ENCODE results near the gene SCG5. TPM values are rescaled to one million over a fixed set of nuclear protein-coding genes. Genes with fewer than 3 reads are reported as not detected.

SCG5 gene
- polyA plus RNA-seq, 1 of the 3 experiments (the other 2 are of a cell fraction) = 11.0 TPM

DNA sequence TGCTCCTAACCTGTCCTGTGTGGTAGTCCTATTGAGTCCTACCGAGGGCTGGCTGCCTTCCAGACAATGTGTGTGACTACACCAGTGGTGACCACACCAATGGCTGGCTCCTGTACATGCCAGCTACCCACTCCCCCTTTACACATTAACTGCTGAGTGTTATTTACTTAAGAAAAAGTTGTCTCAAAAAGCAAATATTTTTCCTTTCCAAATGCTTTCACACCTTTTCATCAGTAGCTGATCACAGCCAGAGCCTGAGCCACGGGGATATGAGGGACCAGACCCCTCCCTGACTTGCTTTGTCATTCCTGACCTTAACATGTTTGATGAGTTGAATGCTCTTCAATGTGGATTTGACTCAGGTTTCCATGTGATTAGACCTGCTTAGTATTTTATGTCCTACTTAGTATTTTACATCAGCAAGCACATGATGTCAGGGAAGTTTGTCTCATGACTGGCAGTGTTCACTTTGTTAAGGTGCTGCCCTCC is 46.7 kb downstream of the SCG5 start:
- ChIA-PET CTCF (interaction anchor here (0.5 to 2.3 kb wide), 2 partner anchors 17 to 25 kb away, joined by 3 to 8 read pairs; no protein-coding TSS in a partner anchor), POLR2A (no interaction called here)
- H3K4me3 ChIP-seq (ENCODE audit: low read depth in 2 of 2, low read length in 1 of 2) = no peak overlapping the region
- H3K9ac ChIP-seq = peak overlapping the region; percentile 58; the same call in 1 of the 2 replicates
- peak overlapping the region; percentile 19; the same call in 1 of the 2 replicates for H3K4me2 ChIP-seq
- no peaks in the 10 kb centered on the region for H3K36me3 ChIP-seq (replicated peaks in 1 of 2; ENCODE audit: control insufficient read depth in 1 of 2, insufficient read depth in 2 of 2, low read length in 1 of 2)
- peaks cover 18% of the 10 kb centered on the region; the same call in 1 of the 2 replicates for H3K79me2 ChIP-seq (ENCODE audit: insufficient read depth)
- no peaks in the 10 kb centered on the region for H4K20me1 ChIP-seq (ENCODE audit: insufficient read depth)
- WGBS (ENCODE audit: low lambda C conversion rate) = 26% methylated on average over 2 of the region's 2 CpGs
- no peak for TF ChIP-seq MAX (IDR thresholded peaks at IDR 0.05; ENCODE audit: low read depth)
- TF ChIP-seq, protein P1, sequence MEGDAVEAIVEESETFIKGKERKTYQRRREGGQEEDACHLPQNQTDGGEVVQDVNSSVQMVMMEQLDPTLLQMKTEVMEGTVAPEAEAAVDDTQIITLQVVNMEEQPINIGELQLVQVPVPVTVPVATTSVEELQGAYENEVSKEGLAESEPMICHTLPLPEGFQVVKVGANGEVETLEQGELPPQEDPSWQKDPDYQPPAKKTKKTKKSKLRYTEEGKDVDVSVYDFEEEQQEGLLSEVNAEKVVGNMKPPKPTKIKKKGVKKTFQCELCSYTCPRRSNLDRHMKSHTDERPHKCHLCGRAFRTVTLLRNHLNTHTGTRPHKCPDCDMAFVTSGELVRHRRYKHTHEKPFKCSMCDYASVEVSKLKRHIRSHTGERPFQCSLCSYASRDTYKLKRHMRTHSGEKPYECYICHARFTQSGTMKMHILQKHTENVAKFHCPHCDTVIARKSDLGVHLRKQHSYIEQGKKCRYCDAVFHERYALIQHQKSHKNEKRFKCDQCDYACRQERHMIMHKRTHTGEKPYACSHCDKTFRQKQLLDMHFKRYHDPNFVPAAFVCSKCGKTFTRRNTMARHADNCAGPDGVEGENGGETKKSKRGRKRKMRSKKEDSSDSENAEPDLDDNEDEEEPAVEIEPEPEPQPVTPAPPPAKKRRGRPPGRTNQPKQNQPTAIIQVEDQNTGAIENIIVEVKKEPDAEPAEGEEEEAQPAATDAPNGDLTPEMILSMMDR (IDR thresholded peaks at IDR 0.05) = no peak
- TF ChIP-seq TAF1 (IDR thresholded peaks at IDR 0.05; ENCODE audit: borderline replicate concordance, low read depth, low read length) = no peak
- no peak for TF ChIP-seq RXRA (IDR thresholded peaks at IDR 0.05; ENCODE audit: borderline replicate concordance, low read depth)
- TF ChIP-seq FOSL2 (IDR thresholded peaks at IDR 0.05; ENCODE audit: borderline replicate concordance, low read depth) = no peak
- TF ChIP-seq FOXJ3 (CRISPR knock-in tag; IDR thresholded peaks at IDR 0.05) = no peak
- TF ChIP-seq EZH2phosphoT487 (IDR thresholded peaks at IDR 0.05; ENCODE audit: borderline replicate concordance, low read depth) = no peak
- no peak for TF ChIP-seq GATA2 (CRISPR knock-in tag; IDR thresholded peaks at IDR 0.05)
- TF ChIP-seq ZBTB33 (IDR thresholded peaks at IDR 0.05; ENCODE audit: borderline replicate concordance, low read depth) = no peak
- peaks cover 7 to 22% of the 10 kb centered on the region in 2 experiments for H3K4me1 ChIP-seq (ENCODE audit: control insufficient read depth in 1 of 2, insufficient read depth in 2 of 2, low read depth in 1 of 2, low read length in 1 of 2)
- peak overlapping the region; percentile 53 to 98; a peak in 3 of 4 replicates for H3K27ac ChIP-seq (ENCODE audit: low read depth in 2 of 2, low read length in 1 of 2)
- no peaks in the 10 kb centered on the region for H3K9me2 ChIP-seq
- peaks cover 41% of the 10 kb centered on the region for H3F3A ChIP-seq (replicated peaks; ENCODE audit: insufficient read depth)
- no peak overlapping the region for H2AFZ ChIP-seq (ENCODE audit: low read depth)
- H3K27me3 ChIP-seq (ENCODE audit: insufficient read depth) = no peaks in the 10 kb centered on the region
- H3K9me3 ChIP-seq = no peaks in the 10 kb centered on the region
- no peak for DNase-seq

GRCh38 chr15:32690941-32691688 is 49.6 kb downstream of the SCG5 start:
- no peak overlapping the region for H3K4me3 ChIP-seq (ENCODE audit: low read depth in 2 of 2, low read length in 1 of 2)
- peaks cover 15% of the 10 kb centered on the region for H3F3A ChIP-seq (replicated peaks; ENCODE audit: insufficient read depth)
- H2AFZ ChIP-seq (ENCODE audit: low read depth) = no peak overlapping the region
- ChIA-PET POLR2A (no interaction called here), CTCF (interaction anchor here (1.3 kb wide), 1 partner anchor 302 kb away, joined by 3 read pairs; no protein-coding TSS in a partner anchor)
- TF ChIP-seq EZH2phosphoT487 (IDR thresholded peaks at IDR 0.05; ENCODE audit: borderline replicate concordance, low read depth) (no peak), TAF1 (IDR thresholded peaks at IDR 0.05; ENCODE audit: borderline replicate concordance, low read depth, low read length) (no peak), NFIC (IDR thresholded peaks at IDR 0.05; ENCODE audit: borderline replicate concordance) (no peak), FOXM1 (IDR thresholded peaks at IDR 0.05; ENCODE audit: low read depth) (no peak), NRF1 (IDR thresholded peaks at IDR 0.05; ENCODE audit: low read depth, low read length) (no peak), SMC3 (IDR thresholded peaks at IDR 0.05; ENCODE audit: low read depth, low read length) (no peak)
- TF ChIP-seq, protein P2, sequence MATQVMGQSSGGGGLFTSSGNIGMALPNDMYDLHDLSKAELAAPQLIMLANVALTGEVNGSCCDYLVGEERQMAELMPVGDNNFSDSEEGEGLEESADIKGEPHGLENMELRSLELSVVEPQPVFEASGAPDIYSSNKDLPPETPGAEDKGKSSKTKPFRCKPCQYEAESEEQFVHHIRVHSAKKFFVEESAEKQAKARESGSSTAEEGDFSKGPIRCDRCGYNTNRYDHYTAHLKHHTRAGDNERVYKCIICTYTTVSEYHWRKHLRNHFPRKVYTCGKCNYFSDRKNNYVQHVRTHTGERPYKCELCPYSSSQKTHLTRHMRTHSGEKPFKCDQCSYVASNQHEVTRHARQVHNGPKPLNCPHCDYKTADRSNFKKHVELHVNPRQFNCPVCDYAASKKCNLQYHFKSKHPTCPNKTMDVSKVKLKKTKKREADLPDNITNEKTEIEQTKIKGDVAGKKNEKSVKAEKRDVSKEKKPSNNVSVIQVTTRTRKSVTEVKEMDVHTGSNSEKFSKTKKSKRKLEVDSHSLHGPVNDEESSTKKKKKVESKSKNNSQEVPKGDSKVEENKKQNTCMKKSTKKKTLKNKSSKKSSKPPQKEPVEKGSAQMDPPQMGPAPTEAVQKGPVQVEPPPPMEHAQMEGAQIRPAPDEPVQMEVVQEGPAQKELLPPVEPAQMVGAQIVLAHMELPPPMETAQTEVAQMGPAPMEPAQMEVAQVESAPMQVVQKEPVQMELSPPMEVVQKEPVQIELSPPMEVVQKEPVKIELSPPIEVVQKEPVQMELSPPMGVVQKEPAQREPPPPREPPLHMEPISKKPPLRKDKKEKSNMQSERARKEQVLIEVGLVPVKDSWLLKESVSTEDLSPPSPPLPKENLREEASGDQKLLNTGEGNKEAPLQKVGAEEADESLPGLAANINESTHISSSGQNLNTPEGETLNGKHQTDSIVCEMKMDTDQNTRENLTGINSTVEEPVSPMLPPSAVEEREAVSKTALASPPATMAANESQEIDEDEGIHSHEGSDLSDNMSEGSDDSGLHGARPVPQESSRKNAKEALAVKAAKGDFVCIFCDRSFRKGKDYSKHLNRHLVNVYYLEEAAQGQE (IDR thresholded peaks at IDR 0.05; ENCODE audit: low read depth, low read length) = no peak
- H3K9ac ChIP-seq = no peak overlapping the region
- H3K36me3 ChIP-seq (replicated peaks in 1 of 2; ENCODE audit: control insufficient read depth in 1 of 2, insufficient read depth in 2 of 2, low read length in 1 of 2) = no peaks in the 10 kb centered on the region
- no peak for DNase-seq
- H3K4me2 ChIP-seq = no peak overlapping the region
- no peaks in the 10 kb centered on the region for H3K9me3 ChIP-seq
- no peaks in the 10 kb centered on the region for H4K20me1 ChIP-seq (ENCODE audit: insufficient read depth)
- peaks cover under 1 to 5% of the 10 kb centered on the region in 2 experiments; a peak in 1 of 4 replicates for H3K4me1 ChIP-seq (ENCODE audit: control insufficient read depth in 1 of 2, insufficient read depth in 2 of 2, low read depth in 1 of 2, low read length in 1 of 2)
- H3K27me3 ChIP-seq (ENCODE audit: insufficient read depth) = no peaks in the 10 kb centered on the region
- 90% methylated on average over 8 of the region's 8 CpGs for WGBS (ENCODE audit: low lambda C conversion rate)
- no peak overlapping the region for H3K27ac ChIP-seq (ENCODE audit: low read depth in 2 of 2, low read length in 1 of 2)
- H3K79me2 ChIP-seq (ENCODE audit: insufficient read depth) = peaks cover 7% of the 10 kb centered on the region; the same call in 1 of the 2 replicates
- H3K9me2 ChIP-seq = no peaks in the 10 kb centered on the region

All from SK-N-SH (cell line).